ENCODE measurements around the gene GPR119.

DNA sequence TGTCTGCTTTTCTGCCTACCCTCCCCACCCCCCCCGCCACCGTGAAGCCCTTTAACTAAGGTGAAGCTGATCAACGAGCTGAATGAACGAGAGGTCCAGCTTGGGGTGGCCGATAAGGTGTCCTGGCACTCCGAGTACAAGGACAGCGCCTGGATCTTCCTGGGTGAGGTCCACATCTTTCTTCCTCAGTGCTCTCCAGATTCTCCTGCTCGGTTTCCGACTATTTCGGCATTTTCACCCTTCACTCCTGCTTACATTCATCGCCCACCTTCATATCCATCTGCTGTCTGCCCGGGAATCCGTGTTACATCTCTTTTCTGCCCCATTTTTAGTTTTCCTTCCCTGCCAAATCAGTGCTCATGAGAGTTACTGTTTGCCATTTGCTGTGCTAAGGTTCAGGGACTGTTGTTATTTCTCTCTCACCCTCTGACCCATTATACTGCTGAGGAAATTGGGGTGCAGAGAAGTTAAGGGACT is 16.8 kb upstream of the GPR119 start:
- TF ChIP-seq, protein P1, sequence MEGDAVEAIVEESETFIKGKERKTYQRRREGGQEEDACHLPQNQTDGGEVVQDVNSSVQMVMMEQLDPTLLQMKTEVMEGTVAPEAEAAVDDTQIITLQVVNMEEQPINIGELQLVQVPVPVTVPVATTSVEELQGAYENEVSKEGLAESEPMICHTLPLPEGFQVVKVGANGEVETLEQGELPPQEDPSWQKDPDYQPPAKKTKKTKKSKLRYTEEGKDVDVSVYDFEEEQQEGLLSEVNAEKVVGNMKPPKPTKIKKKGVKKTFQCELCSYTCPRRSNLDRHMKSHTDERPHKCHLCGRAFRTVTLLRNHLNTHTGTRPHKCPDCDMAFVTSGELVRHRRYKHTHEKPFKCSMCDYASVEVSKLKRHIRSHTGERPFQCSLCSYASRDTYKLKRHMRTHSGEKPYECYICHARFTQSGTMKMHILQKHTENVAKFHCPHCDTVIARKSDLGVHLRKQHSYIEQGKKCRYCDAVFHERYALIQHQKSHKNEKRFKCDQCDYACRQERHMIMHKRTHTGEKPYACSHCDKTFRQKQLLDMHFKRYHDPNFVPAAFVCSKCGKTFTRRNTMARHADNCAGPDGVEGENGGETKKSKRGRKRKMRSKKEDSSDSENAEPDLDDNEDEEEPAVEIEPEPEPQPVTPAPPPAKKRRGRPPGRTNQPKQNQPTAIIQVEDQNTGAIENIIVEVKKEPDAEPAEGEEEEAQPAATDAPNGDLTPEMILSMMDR (IDR thresholded peaks at IDR 0.05), result no peak
- no peak for TF ChIP-seq POLR2AphosphoS5 (IDR thresholded peaks at IDR 0.05)
